HL-60/S4 treated with phorbol 12-myristate 13-acetate at 8.2 ng/mL for 4 days and 3 days (cell line): ENCODE results near the gene SMARCA4.
"Not testable (repeated sequence)": the region's sequence is repeated elsewhere in the genome, so short reads cannot be mapped to it uniquely, and the experiment has no call there.

Source experiments
- in situ Hi-C: fragments of 300-500 bp; cut with MboI; formaldehyde crosslinking; loops from 2 replicates; pipeline ENCODE4 v1.15.0; 2022; ENCODE audit warnings: low sequenced_read_pairs

SMARCA4 gene

DNA sequence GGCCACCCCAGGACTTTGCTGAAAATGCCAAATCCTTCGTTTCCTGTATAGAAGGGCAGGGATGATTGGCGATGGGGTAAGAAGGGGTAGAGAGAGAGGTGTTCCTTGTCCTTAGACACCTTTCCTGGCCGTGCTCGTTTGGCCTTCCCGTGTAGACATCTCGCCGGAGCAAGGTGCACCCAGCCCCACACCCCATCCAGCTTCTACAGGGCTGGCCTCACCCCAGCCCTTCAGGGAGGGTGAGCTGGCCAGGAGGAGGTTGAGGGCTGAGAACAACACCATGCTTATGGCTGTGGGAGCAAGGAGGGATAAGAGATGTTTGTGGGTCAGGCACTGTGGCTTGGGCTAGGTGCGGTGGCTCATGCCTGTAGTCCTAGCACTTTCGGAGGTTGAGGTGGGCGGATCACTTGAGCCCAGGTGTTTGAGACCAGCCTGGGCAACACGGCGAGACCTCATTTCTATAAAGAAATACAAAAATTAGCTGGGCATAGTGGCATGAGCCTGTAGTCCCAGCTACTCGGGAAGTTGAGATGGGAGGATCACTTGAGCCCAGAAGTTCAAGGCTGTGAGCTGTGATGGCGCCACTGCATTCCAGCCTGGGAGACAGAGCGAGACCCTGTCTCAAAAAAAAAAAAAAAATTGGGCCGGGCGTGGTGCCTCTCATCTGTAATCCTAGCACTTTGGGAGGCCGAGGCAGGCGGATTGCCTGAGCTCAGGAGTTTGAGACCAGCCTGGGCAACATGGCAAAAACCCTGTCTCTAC is 15.5 kb downstream of the SMARCA4 start:
- in situ Hi-C loops, result no loop called here

DNA sequence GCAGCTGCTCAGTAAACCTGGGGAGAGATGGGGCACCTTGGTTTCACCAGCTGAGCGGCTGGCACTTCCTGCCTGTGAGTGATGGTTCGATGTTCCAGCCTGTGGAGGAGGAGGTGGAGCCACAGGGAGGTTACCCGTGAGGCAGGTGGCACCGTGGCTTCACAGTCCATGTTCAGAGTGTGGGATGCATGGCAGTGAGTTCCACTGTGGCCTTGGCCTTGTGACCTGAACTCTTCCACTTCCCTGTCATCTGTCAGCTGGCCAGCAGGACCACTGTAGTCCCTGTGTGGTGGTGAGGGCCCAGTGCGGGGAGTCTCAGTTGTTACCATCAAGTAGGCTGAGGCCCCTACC is 16.9 kb downstream of the SMARCA4 start:
- in situ Hi-C loops, result no loop called here

DNA sequence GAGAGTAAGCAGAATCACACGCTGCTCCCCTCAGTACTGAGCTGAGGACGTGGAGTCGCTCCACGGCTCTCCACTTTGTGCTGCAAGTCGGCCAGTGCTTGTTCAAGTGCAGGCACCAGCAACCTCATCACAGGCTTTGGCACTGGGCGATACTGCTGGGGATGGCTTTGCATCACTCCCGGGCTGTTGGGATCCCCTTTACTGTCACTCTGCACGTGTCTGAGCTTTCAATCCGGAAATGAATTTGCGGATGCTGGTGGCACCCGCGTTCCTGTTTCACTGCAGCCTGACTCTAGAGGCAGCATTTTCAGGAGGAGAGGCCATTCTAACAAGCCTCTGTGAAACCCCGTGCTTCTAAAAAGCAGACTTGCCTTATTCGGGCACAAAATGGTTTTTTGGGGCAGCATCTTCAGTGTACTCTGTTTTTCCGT is 19.1 kb downstream of the SMARCA4 start:
- in situ Hi-C loops, result no loop called here

DNA sequence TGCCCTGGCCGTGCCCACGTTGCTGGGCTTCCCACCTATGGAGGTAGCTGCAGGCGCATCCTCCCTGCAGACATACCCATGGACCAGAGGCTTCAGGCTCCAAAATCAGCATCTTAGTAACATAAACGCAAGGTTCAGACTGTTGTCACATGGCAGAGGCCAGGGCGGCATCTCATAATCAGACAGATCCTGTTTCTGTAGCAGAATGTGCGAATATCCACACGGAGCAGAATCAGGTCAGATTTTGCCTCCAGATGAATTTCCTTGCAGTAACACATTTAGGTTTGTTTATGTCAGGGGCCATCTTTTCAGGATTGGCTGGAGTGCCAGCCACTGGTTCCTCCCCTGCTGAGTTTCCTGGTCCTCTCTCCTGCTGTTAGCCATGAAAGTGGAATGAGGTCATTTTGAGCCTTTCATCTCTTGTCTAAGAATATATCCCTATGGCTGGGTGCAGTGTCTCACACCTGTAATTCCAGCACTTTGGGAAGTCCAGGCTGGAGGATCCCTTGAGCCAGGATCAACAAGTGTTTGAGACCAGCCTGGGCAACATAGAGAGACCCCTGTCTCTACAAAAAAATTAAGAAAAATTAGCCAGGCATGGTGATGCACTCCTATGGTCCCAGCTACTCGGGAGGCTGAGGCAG is 20.5 kb downstream of the SMARCA4 start:
- in situ Hi-C loops, result no loop called here

DNA sequence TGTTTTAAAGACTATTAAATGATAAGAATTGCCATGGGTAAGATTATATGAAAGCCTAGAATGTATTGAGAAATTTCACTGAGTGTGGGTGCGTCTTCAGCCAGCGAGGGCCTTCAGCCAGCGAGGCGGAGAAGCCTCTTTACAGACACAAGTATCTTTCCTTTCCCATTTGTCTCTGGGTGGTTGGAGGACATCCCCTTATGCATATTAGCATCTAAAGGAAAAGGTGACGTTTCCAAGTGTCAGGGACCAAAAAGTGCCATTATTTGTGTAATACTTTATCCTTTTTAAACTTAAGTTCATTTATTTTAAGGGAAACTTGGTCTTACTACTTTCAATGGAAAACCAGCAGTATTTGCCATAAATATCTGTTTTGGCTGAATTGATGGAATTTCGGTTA is 22.2 kb downstream of the SMARCA4 start:
- in situ Hi-C loops, result no loop called here

DNA sequence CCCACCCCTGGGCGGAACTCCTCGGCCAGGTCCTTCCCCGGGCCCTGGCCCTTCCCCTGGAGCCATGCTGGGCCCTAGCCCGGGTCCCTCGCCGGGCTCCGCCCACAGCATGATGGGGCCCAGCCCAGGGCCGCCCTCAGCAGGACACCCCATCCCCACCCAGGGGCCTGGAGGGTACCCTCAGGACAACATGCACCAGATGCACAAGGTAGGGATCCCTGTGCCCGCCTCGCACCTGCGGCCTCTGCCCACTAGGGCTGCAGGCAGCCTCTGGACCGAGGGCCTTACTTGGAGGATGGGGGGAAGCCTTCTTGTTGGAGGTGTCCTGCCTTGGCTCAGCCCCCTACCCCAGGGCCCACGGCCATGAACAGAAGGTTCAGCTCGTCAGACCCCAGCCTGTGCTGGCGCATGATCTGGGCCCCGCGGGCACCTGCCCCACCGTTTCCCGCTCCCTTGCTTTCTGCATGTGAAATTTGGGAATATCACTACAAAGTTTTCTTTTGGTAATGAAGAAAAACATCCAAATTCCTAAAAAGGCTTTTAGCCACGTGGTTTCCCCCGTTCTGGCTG is 23.4 kb downstream of the SMARCA4 start:
- in situ Hi-C loops, result no loop called here

DNA sequence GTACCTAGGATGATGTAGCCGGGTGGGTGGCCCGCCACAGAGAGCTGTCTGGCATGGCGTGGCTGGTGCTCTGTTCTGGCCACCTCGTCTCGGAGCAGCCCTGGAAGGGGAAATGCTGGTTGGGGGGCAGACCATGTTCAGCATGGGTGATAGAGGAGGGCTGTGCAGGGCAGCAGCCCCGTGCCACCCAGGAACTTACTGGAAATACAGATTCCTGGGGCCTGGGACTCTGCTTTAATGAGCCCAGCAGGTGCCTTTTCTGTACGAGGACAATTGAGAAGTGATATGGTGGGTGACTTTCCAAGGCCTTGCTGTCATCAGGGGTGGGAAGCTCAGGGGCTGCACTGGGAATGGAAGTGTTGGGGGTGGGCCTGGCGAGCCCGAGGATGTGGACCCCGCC is 24.7 kb downstream of the SMARCA4 start:
- in situ Hi-C loops, result no loop called here

DNA sequence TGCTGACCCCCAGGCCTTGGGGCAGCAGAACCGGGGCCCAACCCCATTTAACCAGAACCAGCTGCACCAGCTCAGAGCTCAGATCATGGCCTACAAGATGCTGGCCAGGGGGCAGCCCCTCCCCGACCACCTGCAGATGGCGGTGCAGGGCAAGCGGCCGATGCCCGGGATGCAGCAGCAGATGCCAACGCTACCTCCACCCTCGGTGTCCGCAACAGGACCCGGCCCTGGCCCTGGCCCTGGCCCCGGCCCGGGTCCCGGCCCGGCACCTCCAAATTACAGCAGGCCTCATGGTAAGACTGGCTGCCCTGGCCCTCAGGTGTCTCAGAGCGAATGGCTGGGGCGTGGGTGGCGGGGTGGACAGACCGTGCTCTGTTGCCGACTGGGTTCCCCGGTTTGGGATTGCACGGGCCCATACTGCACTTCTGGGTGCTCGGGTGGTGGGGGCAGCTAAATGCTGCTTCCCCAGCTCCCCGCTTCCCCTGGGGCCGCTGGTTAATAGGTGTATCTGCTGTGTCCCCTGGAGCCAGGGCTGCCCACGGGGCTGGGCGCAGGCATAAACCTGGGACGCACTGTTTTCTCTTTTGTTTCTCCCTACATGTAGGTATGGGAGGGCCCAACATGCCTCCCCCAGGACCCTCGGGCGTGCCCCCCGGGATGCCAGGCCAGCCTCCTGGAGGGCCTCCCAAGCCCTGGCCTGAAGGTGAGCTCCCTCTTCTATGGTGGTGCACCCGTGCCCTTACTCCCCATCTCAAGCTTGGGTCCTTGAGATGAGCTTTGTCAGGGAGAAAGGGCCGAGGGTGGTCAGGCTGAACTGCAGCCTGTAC is 25.7 kb downstream of the SMARCA4 start:
- in situ Hi-C loops, result no loop called here

DNA sequence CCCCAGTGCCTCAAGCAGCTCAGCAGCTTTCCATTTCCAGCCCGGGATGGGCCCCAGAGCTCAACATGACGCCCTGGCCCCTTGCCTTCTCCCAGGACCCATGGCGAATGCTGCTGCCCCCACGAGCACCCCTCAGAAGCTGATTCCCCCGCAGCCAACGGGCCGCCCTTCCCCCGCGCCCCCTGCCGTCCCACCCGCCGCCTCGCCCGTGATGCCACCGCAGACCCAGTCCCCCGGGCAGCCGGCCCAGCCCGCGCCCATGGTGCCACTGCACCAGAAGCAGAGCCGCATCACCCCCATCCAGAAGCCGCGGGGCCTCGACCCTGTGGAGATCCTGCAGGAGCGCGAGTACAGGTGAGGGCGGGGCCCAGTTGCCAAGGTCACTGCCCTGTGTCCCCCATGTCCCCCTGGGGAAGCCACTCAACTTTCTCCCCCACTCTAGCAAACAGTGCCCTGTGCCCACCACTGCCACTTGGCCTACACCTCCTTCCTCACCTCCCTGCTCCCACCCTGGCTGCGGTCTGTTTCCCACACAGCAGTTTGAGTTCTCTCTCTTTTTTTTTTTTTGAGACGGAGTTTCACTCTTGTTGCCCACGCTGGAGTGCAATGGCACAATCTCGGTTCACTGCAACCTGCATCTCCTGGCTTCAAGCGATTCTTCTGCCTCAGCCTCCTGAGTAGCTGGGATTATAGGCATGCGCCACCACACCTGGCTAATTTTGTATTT is 26.9 kb downstream of the SMARCA4 start:
- in situ Hi-C loops, result no loop called here

DNA sequence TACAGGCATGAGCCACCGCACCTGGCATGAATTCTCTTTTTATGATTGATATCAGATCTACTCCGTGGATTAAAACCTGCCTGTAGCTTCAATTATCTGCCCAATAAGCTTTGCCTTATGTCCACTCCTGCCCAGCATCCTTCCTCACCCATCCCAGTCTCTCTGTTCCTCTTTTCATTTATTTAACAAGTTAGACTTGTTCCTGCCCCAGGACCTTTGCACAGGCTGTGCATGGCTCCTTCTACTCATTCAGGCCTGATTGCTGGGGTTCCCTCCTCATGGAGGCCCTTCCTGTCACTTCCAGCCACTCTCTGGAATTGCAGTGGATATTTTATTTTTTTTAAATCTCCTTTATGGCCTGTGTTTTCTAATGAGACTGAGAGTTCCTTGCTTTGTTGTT is 27.6 kb downstream of the SMARCA4 start:
- in situ Hi-C loops, result no loop called here

DNA sequence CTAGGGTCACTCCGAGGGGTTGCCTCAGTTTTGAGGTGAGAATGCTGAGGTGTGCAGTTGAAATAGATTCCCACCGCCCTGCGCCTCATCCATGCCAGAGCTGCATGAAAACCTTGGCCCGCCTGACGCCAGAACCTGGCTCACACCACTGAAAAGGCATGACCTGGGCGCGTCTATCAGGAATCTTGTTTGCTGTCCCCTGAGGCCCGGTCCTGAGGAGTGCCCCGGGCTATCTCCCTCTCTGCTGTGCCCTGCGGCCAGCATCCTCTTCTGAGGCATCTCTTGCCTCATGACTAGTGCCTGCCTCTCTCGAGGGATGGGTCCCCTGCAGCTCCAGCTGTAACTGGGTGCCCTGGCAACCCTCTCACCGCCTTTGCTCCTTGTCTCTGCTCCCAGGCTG is 28.1 kb downstream of the SMARCA4 start:
- in situ Hi-C loops, result no loop called here

DNA sequence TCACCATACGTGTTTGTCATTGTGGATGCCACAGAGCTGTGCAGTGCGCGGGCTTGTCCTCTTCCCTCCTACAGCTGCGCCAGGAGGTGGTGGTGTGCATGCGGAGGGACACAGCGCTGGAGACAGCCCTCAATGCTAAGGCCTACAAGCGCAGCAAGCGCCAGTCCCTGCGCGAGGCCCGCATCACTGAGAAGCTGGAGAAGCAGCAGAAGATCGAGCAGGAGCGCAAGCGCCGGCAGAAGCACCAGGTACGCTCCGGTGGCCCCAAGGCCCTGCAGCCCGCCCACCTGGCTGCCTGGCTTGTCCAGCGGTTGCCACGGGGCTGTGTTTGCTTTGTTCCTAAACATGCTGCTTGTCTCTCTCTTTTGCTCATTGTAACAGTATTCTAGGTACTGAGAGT is 30.2 kb downstream of the SMARCA4 start:
- in situ Hi-C loops, result no loop called here

DNA sequence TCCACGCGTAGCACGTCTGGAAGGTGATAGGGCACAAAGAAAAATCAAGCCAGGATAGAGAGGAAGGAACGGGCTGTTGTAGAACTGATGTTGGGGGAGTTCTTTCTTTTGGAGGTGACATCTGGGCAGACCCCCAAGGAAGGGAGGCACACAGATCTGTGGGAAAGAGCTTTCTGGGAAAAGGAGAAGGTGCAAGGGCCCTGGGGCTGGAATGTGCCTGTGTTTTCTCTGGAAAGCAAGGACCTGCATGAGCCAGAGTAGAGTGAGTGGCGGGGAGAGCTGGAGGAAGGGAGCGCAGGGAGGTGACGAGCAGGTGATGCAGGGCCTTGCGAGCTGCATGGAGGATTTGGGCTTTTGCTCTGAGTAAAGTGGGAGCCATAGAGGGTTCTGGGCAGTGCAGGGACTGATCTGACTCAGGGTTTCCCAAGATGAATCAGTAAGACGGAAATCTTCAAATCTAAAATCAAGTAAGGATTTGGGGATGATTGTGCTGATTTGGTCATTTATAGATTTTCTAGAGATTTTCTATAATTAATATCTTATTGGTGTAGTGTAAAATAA is 30.8 kb downstream of the SMARCA4 start:
- in situ Hi-C loops, result no loop called here

DNA sequence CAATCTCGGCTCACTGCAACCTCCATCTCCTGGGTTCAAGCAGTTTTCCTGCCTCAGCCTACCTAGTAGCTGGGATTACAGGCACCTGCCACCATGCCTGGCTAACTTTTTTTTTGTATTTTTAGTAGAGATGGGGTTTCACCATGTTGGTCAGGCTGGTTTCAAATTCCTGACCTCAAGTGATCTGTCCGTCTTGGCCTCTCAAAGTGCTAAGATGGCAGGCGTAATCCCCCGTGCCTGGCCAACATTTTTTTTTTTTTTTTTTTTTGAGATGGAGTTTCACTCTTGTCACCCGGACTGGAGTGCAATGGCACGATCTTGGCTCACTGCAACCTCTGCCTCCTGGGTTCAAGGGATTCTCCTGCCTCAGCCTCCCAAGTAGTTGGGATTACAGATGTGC is 31.3 kb downstream of the SMARCA4 start:
- in situ Hi-C loops, result not testable (repeated sequence)

DNA sequence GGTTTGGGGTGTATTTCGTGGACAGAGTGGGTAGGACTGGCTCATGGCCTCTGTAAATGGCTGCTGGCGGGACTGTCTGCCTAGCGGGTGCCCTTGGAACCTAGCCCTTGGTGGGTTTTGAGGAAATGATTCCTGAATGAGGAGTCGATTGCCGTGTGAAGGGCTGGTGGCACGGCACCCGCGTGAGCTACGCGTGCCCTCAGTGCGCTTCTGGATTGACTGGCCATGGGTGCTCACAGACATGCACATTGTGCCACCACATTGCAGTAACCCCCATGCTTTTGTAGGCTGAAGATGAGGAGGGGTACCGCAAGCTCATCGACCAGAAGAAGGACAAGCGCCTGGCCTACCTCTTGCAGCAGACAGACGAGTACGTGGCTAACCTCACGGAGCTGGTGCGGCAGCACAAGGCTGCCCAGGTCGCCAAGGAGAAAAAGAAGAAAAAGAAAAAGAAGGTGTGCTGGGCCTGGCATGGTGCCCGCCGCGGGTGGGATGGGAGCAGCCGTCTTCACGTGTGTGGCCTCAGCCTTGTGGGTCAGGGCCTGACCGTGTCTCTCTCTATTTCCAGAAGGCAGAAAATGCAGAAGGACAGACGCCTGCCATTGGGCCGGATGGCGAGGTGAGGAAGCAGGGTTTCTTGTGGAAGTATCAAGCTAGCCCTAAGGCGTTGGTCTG is 35.2 kb downstream of the SMARCA4 start:
- in situ Hi-C loops, result no loop called here

DNA sequence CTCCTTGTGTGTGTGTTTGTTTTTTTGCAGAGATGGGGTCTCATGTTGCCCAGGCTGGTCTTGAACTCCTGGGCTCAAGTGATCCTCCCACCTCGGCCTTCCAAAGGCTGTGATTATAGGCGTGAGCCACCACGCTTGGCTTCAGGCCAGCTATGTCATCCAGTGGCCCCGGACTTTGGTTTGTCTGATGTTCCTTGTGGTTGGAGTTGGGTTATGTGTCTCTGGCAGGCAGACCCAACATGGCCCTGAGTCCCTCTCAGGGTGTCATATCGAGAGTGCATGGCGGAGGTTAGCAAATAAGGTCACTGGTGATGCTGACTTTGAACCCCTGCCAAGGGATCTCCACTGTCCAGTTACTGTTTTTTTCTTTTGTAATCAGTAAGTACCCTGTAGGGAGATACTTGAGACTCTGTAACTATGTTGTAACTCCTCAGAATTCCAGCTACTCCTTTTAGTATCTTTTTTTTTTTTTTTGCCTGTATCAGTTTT is 37.3 kb downstream of the SMARCA4 start:
- in situ Hi-C loops, result no loop called here

DNA sequence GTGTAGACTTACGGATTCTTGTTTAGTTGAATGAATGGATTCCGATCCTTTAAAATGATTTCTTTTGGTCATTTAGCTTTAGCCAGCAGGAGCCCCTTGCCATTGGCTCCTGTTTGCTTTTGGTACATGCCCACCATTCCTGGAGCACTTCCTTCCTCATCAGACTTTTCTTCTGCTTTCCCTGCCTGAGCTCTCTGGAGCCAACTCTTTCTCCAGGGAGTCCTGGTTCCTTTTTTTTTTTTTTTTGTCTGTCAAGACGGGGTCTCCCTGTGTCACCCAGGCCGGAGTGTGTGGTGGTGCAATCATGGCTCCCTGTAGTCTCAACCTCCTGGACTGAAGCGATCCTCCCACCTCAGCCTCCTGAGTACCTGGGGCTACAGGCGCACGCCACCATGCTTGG is 37.8 kb downstream of the SMARCA4 start:
- in situ Hi-C loops, result no loop called here

DNA sequence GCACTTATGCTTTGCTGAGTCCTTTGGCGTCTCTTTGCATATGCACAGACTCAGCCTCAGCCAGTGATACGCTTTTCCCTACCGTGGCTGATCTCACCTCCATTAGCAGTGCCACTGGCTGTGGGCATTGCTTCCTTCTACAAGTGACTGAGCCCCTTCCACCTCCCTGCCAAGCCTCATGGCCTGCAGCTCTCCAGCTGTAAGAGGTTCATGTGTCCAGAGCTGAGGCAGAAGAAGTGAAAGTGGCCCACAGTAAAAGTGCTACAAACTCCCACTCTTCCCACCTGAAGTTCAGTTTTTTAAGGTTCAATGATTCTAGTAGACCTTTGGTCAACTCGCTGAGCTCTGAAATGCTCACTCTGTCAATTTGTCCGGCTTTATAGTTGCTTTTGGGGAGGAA is 44.7 kb downstream of the SMARCA4 start:
- in situ Hi-C loops, result no loop called here

DNA sequence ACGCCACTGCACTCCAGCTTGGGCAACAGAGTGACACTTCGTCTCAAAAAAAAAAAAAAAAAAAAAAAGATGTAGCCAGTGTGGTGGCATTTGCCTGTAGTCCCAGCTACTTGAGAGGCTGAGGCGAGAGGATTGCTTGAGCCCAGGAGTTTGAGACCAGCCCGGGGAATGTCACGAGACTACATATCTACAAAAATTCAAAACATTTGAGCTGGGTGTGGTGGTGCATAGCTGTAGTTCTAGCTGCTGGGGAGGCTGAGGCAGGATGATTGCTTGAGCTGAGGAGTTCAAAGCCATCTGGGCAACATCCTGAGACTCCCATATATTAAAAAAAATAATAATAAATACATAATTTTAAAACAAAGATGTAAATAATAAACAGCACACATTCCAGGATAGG is 46.6 kb downstream of the SMARCA4 start:
- in situ Hi-C loops, result no loop called here

DNA sequence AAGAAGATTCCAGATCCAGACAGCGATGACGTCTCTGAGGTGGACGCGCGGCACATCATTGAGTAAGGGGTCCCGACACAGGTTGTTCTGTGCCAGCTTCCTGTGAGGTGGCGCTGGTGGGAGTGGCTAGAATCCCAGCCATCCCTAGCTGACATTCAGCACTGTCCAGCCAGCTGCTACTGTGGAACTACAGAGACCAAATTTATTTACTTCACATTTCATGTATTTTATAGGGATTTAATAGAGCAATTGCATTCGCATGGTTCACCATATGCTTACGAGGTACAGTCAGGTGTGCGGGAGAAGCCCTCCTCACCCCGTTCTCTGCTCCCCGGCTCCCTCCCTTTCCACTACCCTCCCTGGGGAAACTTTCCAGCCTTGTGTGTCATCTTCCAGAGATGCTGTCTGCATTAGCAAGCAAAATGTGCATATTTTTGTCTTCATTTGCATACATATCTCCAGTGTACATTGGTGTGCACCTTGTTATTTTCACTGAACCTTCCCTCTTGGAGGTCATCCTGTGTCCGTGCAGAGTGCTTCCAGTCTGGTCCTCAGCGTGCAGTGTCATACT is 47.2 kb downstream of the SMARCA4 start:
- in situ Hi-C loops, result no loop called here
